Prostate gland (tissue), 2 donors: ENCODE measurements around the gene TMEM151A.

Experiments used
- POLR2A ChIP-seq: fragments of 450-650 bp; IDR thresholded peaks from one replicate; pipeline ENCODE4 v1.6.1; 2016; ENCODE audit warnings: antibody characterized with exemption, mild to moderate bottlenecking
- TF ChIP-seq, protein P1 (sequence below), 4 experiments: fragments of 200-600 bp in 2 of 4; fragments of 450-650 bp in 2 of 4; sonication (generic) in 2 of 4; IDR thresholded peaks; 1 replicate in 3 of 4; 2 replicates in 1 of 4; pipeline ENCODE4 v1.5.1; 2016 to 2019; ENCODE audit warnings: antibody characterized with exemption in 4 of 4, mild to moderate bottlenecking in 2 of 4, moderate library complexity in 2 of 4

DNA sequence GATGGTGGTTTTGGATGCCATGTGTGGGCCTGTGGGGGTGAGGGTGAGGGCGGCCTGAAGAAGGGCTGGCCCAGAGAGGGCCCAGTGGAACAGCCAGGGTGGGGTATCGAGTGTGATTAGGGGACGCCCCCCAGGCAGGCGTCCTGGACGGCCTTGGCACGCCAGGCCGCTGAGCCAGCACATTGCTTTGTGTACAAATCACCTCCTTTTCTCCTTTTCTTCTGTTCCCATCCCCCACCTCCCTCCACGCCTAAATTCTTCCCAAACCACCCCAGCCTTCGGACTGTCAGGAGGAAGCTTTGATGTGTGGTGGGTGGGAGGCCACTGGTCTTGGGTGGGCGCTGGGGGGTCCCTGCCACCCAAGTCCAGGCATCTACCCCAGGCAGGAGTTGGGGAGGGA is 33.0 kb downstream of the TMEM151A start:
- TF ChIP-seq, protein P1, sequence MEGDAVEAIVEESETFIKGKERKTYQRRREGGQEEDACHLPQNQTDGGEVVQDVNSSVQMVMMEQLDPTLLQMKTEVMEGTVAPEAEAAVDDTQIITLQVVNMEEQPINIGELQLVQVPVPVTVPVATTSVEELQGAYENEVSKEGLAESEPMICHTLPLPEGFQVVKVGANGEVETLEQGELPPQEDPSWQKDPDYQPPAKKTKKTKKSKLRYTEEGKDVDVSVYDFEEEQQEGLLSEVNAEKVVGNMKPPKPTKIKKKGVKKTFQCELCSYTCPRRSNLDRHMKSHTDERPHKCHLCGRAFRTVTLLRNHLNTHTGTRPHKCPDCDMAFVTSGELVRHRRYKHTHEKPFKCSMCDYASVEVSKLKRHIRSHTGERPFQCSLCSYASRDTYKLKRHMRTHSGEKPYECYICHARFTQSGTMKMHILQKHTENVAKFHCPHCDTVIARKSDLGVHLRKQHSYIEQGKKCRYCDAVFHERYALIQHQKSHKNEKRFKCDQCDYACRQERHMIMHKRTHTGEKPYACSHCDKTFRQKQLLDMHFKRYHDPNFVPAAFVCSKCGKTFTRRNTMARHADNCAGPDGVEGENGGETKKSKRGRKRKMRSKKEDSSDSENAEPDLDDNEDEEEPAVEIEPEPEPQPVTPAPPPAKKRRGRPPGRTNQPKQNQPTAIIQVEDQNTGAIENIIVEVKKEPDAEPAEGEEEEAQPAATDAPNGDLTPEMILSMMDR (IDR thresholded peaks at IDR 0.05): no peak
- TF ChIP-seq POLR2A: no peak
